ENCODE results near the gene CDV3. TPM values are rescaled to one million over a fixed set of nuclear protein-coding genes. Genes with fewer than 3 reads are reported as not detected.

Gene CDV3
- total RNA-seq, 2 experiments from 2014 or later = 177 to 196 TPM

GRCh38 chr3:133627789-133628188 lies 54.3 kb downstream of the CDV3 start:
- POLR2A ChIA-PET = no interaction called here
- H3K9me3 Mint-ChIP-seq = no peaks in the 10 kb centered on the region
- CTCF ChIA-PET = interaction anchor here (1.5 kb wide), 2 partner anchors 12 to 34 kb away, joined by 3 to 4 read pairs; partner anchors contain the start of gene TOPBP1
- no peaks in the 10 kb centered on the region for H3K27me3 Mint-ChIP-seq
- peaks cover 5% of the 10 kb centered on the region for H3K4me1 Mint-ChIP-seq
- DNase-seq = no peak
- H3K27ac Mint-ChIP-seq = no peak overlapping the region
- H3K4me3 Mint-ChIP-seq = no peak overlapping the region
- peaks cover 62% of the 10 kb centered on the region for H3K36me3 Mint-ChIP-seq (ENCODE audit: low read depth)

GRCh38 chr3:133629146-133629545 lies 55.7 kb downstream of the CDV3 start:
- Mint-ChIP-seq H3K27me3 (no peaks in the 10 kb centered on the region), H3K4me1 (peaks cover 5% of the 10 kb centered on the region), H3K36me3 (ENCODE audit: low read depth) (peaks cover 62% of the 10 kb centered on the region), H3K27ac (peak overlapping the region; percentile 37), H3K9me3 (no peaks in the 10 kb centered on the region), H3K4me3 (no peak overlapping the region)
- ChIA-PET CTCF (interaction anchor here (0.5 to 1.5 kb wide), 3 partner anchors 13 to 33 kb away, joined by 3 to 4 read pairs (median 3); partner anchors contain the start of gene TOPBP1), POLR2A (interaction anchor here (0.6 kb wide), 1 partner anchor 9 kb away, joined by 3 read pairs; no protein-coding TSS in a partner anchor)
- no peak for DNase-seq

GRCh38 chr3:133633439-133633838 lies 60.0 kb downstream of the CDV3 start:
- no peak for DNase-seq
- Mint-ChIP-seq H3K4me1 (peaks cover 8% of the 10 kb centered on the region), H3K27ac (no peak overlapping the region), H3K4me3 (no peak overlapping the region), H3K27me3 (no peaks in the 10 kb centered on the region), H3K9me3 (no peaks in the 10 kb centered on the region), H3K36me3 (ENCODE audit: low read depth) (peaks cover 63% of the 10 kb centered on the region)
- CTCF ChIA-PET = interaction anchor here (0.9 to 1.3 kb wide), 2 partner anchors 27 to 142 kb away, joined by 3 to 4 read pairs; no protein-coding TSS in a partner anchor
- POLR2A ChIA-PET = no interaction called here

Other genes starting within 250 kb of the CDV3 start
- gene BFSP2, start 173.6 kb upstream of the CDV3 start, total RNA-seq = under 1 TPM in 1 of 2 experiments, not detected in 1; 0.33 TPM
- 10 to 100 TPM; 82.1 to 95.1 TPM for gene TOPBP1, start 88.3 kb downstream of the CDV3 start, total RNA-seq
- under 1 TPM; 0.21 to 0.45 TPM for gene TF, start 172.7 kb downstream of the CDV3 start, total RNA-seq
- 10 to 100 TPM; 45.9 to 49.6 TPM for gene SRPRB, start 232.1 kb downstream of the CDV3 start, total RNA-seq